Nasal cavity respiratory epithelium epithelial cell of viscerocranial mucosa (primary cell): ENCODE measurements around the gene TMEM106C. TPM values are rescaled to one million over a fixed set of nuclear protein-coding genes. Genes with fewer than 3 reads are reported as not detected.

Experiments
- total RNA-seq: library from RNA; depleted of rRNA; stranded (reverse); fragments of >200 nt; gene quantifications from 2 replicates; pipeline ENCODE4 v1.2.3, GENCODE V29; 2014

TMEM106C gene
- total RNA-seq, result 45.1 and 83.4 TPM in 2 replicates

GRCh38 chr12:47963340-47964040 lies at the start of gene TMEM106C:
Gene TMEM106C, plus strand, starts transcription at chr12:47963596. Its CDS starts 641 bp downstream, at chr12:47964237.

GRCh38 chr12:48004053-48004941 lies 40.9 kb downstream of the TMEM106C start, which contains the start of gene COL2A1:
Gene COL2A1, minus strand, starts transcription at chr12:48004476. Its CDS starts 155 bp downstream, at chr12:48004321.

Other genes with a start within 250 kb of the TMEM106C start
- under 0.01 TPM in 1 of 2 replicates, not detected in the other for gene ENDOU, start 238.1 kb upstream of the TMEM106C start, total RNA-seq
- gene RAPGEF3, start 204.7 kb upstream of the TMEM106C start, total RNA-seq, result 2.0 and 5.1 TPM in 2 replicates
- 13.2 and 17.4 TPM in 2 replicates for gene SLC48A1, start 190.4 kb upstream of the TMEM106C start, total RNA-seq
- 8.2 and 31.4 TPM in 2 replicates for gene HDAC7, start 143.7 kb upstream of the TMEM106C start, total RNA-seq
- 6.8 and 12.4 TPM in 2 replicates for gene VDR, start 58.6 kb upstream of the TMEM106C start, total RNA-seq
- 0.07 TPM in 1 of 2 replicates, not detected in the other for gene COL2A1, start 40.9 kb downstream of the TMEM106C start, total RNA-seq
- 13.7 and 15.4 TPM in 2 replicates for gene SENP1, start 142.5 kb downstream of the TMEM106C start, total RNA-seq
- gene PFKM, start 155.8 kb downstream of the TMEM106C start, total RNA-seq, result 32.8 and 57.4 TPM in 2 replicates
- gene ASB8, start 193.9 kb downstream of the TMEM106C start, total RNA-seq, result 10.3 and 12.2 TPM in 2 replicates
- gene CCDC184, start 220.0 kb downstream of the TMEM106C start, total RNA-seq, result not detected in 2 replicates
- not detected in 2 replicates for gene OR10AD1, start 239.7 kb downstream of the TMEM106C start, total RNA-seq